ENCODE results near the gene JADE1. TPM values are rescaled to one million over a fixed set of nuclear protein-coding genes. Genes with fewer than 3 reads are reported as not detected.
A peak's percentile ranks its signal among the peaks of the same experiment; 100 is the strongest.

JADE1 gene
- total RNA-seq, 1 donor from 2014 or later = 11.0 TPM

GRCh38 chr4:128810871-128811570 is 1.5 kb downstream of the JADE1 start:
- peak; percentile 74 for DNase-seq

GRCh38 chr4:128811571-128812441 is 2.3 kb downstream of the JADE1 start:
- peak; percentile 62 for DNase-seq

- DNase-seq = peak; percentile 35
Measured at GRCh38 chr4:128812442-128813235, 3.1 kb downstream of the JADE1 start.

GRCh38 chr4:128813965-128814364 is 4.5 kb downstream of the JADE1 start:
- no peak for DNase-seq

- no peak for DNase-seq
Measured at GRCh38 chr4:128818442-128818841, 8.9 kb downstream of the JADE1 start.

GRCh38 chr4:128819082-128819742 is 9.7 kb downstream of the JADE1 start:
- no peak for DNase-seq

- no peak for DNase-seq
Measured at GRCh38 chr4:128820671-128821070, 11.2 kb downstream of the JADE1 start.

- DNase-seq = no peak
Measured at GRCh38 chr4:128821151-128821550, 11.7 kb downstream of the JADE1 start.

- no peak for DNase-seq
Measured at GRCh38 chr4:128823025-128823661, 13.6 kb downstream of the JADE1 start.

GRCh38 chr4:128825226-128825625 is 15.7 kb downstream of the JADE1 start:
- no peak for DNase-seq

- no peak for DNase-seq
Measured at GRCh38 chr4:128827296-128827695, 17.8 kb downstream of the JADE1 start.

- no peak for DNase-seq
Measured at GRCh38 chr4:128830906-128831503, 21.5 kb downstream of the JADE1 start.

- no peak for DNase-seq
Measured at GRCh38 chr4:128831531-128832242, 22.2 kb downstream of the JADE1 start.

- no peak for DNase-seq
Measured at GRCh38 chr4:128832243-128832625, 22.7 kb downstream of the JADE1 start.

- DNase-seq = no peak
Measured at GRCh38 chr4:128835498-128836222, 26.2 kb downstream of the JADE1 start.

GRCh38 chr4:128837198-128837597 is 27.7 kb downstream of the JADE1 start:
- no peak for DNase-seq

- DNase-seq = no peak
Measured at GRCh38 chr4:128837679-128838078, 28.2 kb downstream of the JADE1 start.

- no peak for DNase-seq
Measured at GRCh38 chr4:128840711-128841318, 31.3 kb downstream of the JADE1 start.

- DNase-seq = no peak
Measured at GRCh38 chr4:128841402-128841801, 31.9 kb downstream of the JADE1 start.

Measured in skin of body (tissue), 2 donors.